ENCODE measurements around the gene SMYD4. TPM values are rescaled to one million over a fixed set of nuclear protein-coding genes. Genes with fewer than 3 reads are reported as not detected.
A peak's percentile ranks its signal among the peaks of the same experiment; 100 is the strongest.

The SMYD4 gene
- total RNA-seq, 1 donor from 2014 or later, result 6.4 TPM

DNA sequence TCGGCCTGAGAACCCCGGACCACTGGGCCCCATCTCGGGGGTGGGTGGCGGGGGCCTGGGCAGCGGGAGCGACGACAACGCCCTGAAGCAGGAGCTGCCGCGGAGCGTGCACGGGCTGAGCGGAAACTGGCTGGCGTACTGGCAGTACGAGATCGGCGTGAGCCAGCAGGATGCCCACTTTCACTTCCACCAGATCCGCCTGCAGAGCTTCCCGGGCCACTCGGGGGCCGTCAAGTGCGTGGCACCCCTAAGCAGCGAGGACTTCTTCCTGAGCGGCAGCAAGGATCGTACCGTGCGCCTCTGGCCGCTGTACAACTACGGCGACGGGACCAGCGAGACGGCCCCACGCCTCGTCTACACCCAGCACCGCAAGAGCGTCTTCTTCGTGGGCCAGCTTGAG is 95.9 kb downstream of the SMYD4 start:
- ATAC-seq (no peak), DNase-seq (ENCODE audit: low spot score) (no peak)

DNA sequence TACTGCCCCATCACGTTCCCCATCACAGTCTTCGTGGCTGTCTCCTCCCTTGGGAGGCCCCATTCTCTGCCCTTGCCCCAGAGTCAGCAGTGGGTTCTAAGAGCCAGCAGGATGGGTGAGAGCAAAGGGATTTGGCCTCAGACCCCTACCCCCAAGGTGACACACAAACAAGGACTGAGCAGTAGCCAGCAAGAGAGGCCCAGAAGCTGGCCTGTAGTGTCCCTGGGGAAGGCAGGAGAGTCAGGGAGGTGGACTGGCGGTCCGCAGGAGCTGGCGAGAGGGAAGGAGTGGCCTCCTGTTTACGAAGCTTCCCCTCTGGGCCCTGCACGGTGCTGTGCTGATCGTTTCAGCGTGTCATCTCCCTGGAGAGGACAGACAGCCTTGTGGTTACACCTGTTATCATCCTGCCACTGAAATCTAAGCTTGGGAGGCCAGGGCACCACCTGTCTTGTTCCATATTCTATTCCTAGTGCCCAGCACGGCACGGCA is 96.8 kb downstream of the SMYD4 start:
- no peak for ATAC-seq
- DNase-seq (ENCODE audit: low spot score), result no peak

DNA sequence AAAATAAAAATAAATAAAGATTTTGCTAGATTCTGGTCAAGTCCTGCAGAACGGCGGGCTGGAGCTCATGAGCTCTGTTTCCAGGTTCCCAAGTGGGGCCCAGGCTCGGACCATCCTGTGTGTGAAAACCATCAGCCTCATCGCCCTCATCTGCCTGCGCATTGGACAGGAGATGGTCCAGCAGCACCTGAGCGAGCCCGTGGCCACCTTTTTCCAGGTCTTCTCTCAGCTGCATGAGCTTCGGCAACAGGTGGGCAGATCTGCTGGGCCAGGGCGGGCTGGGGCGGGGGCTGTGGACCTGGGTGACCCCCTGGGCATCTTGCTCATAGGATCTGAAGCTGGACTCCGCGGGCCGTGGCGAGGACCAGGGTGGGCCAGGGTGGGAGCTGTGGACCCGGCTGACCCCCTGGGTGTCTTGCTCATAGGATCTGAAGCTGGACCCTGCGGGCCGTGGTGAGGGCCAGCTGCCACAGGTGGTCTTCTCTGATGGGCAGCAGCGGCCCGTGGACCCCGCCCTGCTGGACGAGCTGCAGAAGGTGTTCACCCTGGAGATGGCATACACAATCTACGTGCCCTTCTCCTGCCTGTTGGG is 97.4 kb downstream of the SMYD4 start:
- ATAC-seq, result no peak
- DNase-seq (ENCODE audit: low spot score), result no peak

DNA sequence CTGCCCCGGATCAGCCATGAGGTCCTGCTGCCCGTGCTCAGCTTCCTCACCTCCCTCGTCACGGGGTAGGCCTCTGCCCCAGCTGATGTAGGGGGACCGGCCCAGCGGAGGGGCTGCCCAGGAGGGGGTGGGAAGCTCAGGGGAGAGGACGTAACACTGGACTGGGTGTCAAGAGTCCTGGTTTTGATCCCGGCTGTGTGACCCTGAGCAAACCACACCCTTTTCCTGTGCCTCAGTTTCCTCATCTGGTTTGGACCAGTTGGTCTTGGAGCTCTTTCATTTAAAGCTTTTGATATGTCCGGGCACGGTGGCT is 98.6 kb downstream of the SMYD4 start:
- ATAC-seq (no peak), DNase-seq (ENCODE audit: low spot score) (no peak)

DNA sequence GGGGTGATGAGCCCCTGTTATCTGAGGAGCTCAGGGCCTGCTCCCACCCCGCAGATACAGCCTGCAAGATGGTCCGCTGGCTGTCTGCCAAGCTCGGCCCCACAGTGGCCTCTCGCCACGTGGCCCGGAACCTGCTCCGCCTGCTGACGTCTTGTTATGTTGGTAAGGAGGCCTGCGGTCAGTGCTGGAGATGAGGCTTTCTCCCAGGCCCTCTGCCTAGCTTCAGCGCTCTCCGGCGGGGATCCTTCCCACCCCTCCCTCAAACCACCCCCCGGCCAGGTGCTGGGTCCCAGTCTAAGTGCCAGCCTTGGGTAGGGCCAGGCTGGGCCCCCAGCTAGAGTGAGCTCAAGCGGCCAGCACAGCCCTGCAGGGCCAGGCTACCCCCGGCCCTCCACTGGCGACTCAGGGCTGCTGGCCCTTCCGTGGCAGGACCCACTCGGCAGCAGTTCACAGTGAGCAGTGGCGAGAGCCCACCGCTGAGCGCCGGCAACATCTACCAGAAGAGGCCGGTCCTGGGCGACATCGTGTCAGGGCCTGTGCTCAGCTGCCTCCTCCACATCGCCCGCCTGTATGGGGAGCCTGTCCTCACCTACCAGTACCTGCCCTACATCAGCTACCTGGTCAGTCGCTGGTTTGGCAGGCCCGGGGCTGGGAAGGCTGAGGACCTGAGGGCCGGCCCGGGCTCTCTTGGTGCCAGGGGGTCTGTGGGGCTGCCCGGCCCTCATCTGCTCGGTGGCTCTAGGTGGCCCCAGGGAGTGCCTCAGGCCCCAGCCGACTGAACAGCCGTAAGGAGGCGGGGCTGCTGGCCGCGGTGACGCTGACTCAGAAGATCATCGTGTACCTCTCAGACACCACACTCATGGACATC is 99.1 kb downstream of the SMYD4 start:
- peak; percentile 34 for ATAC-seq
- no peak for DNase-seq (ENCODE audit: low spot score)

DNA sequence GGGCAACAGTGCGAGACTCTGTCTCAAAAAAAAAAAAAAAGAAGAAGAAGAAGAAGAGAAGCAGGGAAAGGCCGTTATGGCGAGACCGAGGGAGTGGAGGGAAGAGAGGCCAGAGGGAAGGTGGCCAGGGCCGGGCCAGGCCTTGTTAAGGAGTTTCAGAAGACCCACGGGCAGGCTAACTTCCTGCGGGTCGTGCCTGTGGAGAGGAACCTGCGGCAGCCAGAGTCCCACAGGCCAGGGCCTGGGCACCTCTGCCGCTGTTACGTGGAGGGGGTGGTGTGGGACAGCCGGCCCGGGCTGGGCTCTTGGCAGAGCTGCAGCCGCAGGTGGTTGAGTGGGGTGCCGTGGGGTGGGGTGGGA is 99.8 kb downstream of the SMYD4 start:
- DNase-seq (ENCODE audit: low spot score), result no peak
- ATAC-seq, result peak; percentile 7

Other genes with a start within 250 kb of the SMYD4 start
- 3.1 TPM for gene SLC43A2, start 201.1 kb downstream of the SMYD4 start, total RNA-seq
- 12.5 TPM for gene SCARF1, start 184.2 kb downstream of the SMYD4 start, total RNA-seq
- gene RILP, start 180.0 kb downstream of the SMYD4 start, total RNA-seq, result 20.9 TPM
- gene PRPF8, start 145.0 kb downstream of the SMYD4 start, total RNA-seq, result 97.8 TPM
- gene TLCD2, start 119.5 kb downstream of the SMYD4 start, total RNA-seq, result 4.2 TPM
- gene WDR81, start 105.2 kb downstream of the SMYD4 start, total RNA-seq, result 27.0 TPM
- 1,138 TPM for gene SERPINF2, start 87.0 kb downstream of the SMYD4 start, total RNA-seq
- 1,041 TPM for gene SERPINF1, start 67.8 kb downstream of the SMYD4 start, total RNA-seq
- 33.3 TPM for gene RPA1, start 103 bp upstream of the SMYD4 start, total RNA-seq
- gene RTN4RL1, start 195.4 kb upstream of the SMYD4 start, total RNA-seq, result 1.8 TPM
- gene DPH1, start 200.3 kb upstream of the SMYD4 start, total RNA-seq, result 38.8 TPM
- gene OVCA2, start 212.1 kb upstream of the SMYD4 start, total RNA-seq, result 15.3 TPM
- 9.9 TPM for gene HIC1, start 225.2 kb upstream of the SMYD4 start, total RNA-seq

Measured in left lobe of liver (tissue), 2 donors.